ENCODE results near the gene PTRH1.

Gene PTRH1

GRCh38 chr9:127721391-127721821 lies 5.9 kb upstream of the PTRH1 start:
- no peak for DNase-seq (ENCODE audit: low read depth in 2 of 2, low spot score in 1 of 2)

- no peak for DNase-seq (ENCODE audit: low read depth in 2 of 2, low spot score in 1 of 2)
Measured at GRCh38 chr9:127720865-127721227, 5.4 kb upstream of the PTRH1 start.

- DNase-seq (ENCODE audit: low read depth in 2 of 2, low spot score in 1 of 2) = no peak
Measured at GRCh38 chr9:127720031-127720864, 4.8 kb upstream of the PTRH1 start.

- no peak for DNase-seq (ENCODE audit: low read depth in 2 of 2, low spot score in 1 of 2)
Measured at GRCh38 chr9:127717766-127718165, 2.3 kb upstream of the PTRH1 start.

GRCh38 chr9:127716412-127716811 lies 949 bp upstream of the PTRH1 start:
- DNase-seq (ENCODE audit: low read depth in 2 of 2, low spot score in 1 of 2) = no peak

- no peak for DNase-seq (ENCODE audit: low read depth in 2 of 2, low spot score in 1 of 2)
Measured at GRCh38 chr9:127714951-127715469, 453 bp downstream of the PTRH1 start.

DNA sequence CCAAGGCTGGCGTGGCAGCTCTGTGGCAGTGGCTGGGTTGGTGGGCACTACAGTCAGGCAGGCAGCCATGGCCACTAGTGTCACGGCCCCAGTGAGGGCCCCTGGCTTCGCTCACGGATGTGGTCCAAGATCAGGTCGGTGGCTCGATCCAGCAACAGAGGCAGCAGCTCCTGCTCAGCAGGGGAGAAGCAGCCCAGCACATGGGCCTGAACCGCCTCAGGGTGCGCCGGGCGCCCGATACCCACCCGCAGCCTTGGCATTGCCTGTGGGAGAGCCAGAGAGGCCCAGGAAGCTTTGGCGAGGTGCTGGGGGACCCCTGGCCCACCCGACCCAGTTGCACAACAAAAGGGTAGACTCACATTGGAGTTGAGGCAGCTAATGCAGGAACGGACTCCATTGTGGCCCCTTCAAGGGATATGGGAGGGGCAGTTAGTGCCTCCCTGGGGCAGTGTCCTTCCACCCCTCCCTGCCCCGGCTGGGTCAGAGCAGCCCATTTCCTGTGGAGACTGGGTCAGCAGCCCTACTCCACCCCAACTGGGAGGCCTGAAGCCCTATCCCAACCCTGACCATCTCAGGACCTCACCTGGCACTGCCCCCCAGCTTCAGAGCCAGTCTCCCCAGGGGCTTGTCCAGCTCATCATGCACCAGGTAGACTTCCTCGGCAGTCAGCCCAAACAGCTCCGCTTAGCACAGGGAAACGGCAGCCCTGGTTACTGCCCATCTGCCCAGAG lies 1.3 kb downstream of the PTRH1 start:
- DNase-seq (ENCODE audit: low read depth in 2 of 2, low spot score in 1 of 2) = no peak

- DNase-seq (ENCODE audit: low read depth in 2 of 2, low spot score in 1 of 2) = no peak
Measured at GRCh38 chr9:127712867-127713266, 2.6 kb downstream of the PTRH1 start.

- no peak for DNase-seq (ENCODE audit: low read depth in 2 of 2, low spot score in 1 of 2)
Measured at GRCh38 chr9:127712371-127712770, 3.1 kb downstream of the PTRH1 start.

GRCh38 chr9:127711831-127712274 lies 3.6 kb downstream of the PTRH1 start:
- DNase-seq (ENCODE audit: low read depth in 2 of 2, low spot score in 1 of 2) = no peak

DNA sequence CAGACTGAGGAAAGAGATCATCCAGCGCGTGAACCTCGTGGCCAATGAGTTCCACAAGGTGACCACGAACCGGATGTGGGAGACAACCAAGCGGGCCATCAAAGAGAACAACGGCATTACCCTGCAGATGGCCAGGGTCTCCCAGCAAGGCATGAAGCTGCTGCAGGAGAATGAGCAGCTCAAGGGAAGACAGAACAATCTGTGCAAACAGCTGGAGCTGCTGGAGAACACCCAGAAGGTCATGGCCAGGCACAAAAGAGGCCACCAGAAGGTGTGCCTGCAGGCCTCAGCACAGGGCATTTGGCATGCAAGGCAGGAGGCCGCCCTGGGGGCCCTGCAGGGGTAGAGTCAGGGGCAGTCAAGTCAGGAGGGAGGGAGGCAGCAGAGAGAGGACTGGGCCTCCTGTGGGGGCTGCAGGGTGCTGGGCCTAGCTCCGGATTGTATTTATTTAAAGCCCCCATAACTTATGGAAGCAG lies 4.2 kb downstream of the PTRH1 start:
- DNase-seq (ENCODE audit: low read depth in 2 of 2, low spot score in 1 of 2) = no peak

GRCh38 chr9:127710204-127710783 lies 5.2 kb downstream of the PTRH1 start:
- DNase-seq (ENCODE audit: low read depth in 2 of 2, low spot score in 1 of 2) = no peak

- DNase-seq (ENCODE audit: low read depth in 2 of 2, low spot score in 1 of 2) = no peak
Measured at GRCh38 chr9:127708952-127709587, 6.4 kb downstream of the PTRH1 start.

DNA sequence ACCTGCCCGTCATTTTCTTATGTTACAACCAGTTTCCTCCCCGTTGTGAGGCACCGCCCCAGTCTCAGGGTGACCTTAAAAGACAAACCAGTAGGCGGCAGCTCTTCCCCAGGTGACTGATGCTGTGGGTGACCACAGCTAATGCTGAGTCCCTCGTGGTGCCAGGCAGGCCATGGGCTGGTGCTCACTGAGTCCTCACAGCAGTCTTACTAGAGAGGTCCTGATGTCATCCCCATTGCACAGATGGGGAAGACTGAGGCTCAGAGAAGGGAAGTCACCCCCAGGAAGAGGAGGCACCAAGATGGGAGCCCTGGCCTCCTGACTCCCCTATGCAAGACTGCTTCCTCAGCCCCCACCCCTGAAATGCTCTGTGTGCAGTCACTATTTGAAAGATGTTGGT lies 7.7 kb downstream of the PTRH1 start:
- DNase-seq (ENCODE audit: low read depth in 2 of 2, low spot score in 1 of 2) = no peak

DNA sequence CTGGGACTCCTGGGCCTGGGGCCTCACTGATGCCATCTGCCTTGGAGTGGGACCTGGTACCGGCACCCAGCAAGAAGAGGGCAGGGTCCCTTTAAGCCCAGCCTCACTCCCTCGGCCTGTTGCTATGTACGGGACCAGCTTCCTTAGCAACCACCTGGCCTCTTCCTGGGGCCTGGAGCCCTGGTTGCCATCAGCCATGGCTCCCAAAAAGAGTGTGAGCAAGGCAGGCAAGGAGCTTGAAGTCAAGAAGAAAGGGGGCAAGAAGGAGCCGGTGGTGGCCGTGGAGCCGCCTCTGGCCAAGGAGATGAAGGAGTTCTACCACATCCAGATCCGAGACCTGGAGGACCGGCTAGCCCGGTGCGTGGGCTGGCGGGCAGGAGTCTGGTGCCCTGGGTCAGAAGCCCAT lies 8.6 kb downstream of the PTRH1 start, which contains the start of gene CFAP157:
CFAP157 (plus strand) TSS at position 153 of the 406 bp plus-strand sequence; CDS start at position 197, 44 bp downstream.
- no peak for DNase-seq (ENCODE audit: low read depth in 2 of 2, low spot score in 1 of 2)

DNA sequence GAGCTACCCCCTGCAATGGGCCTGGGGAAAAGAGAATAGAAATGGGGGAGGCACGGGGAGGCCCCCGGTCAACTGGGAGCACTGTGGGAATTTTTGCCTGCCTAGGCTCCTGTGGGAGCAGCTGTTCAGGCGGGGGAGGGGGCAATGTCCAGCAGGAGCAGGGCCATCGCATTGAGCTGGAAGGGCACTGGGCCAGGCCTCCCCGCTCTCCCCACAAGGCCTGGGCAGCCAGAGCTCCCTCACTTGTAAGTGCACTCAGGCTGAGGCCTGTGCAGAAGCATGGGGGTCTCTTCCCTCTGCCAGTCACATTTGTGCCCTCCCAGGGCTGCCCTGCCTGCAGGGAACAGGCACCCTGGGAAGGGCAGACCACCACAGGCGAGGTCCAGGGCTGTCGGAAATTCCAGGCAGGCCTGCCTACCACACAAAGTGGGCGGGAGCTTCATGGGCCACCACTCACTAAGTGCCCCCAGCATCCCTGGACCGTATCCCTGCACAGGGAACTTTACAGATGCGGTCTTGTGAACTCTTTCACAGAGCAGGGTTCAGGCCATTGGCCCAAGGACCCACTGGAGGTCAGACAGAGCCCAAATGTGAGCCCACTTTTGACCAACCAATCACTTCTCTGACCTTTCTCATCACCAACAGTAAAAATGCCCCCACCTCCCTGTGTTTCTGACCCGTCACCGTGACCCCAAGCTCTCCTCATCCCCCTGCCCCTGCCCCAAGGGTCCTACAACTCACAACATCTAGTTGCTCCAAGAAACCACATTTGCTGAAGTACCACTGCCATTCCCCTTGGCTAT lies 9.7 kb downstream of the PTRH1 start:
- DNase-seq (ENCODE audit: low read depth in 2 of 2, low spot score in 1 of 2) = no peak

GRCh38 chr9:127703289-127703946 lies 12.0 kb downstream of the PTRH1 start:
- no peak for DNase-seq (ENCODE audit: low read depth in 2 of 2, low spot score in 1 of 2)

DNA sequence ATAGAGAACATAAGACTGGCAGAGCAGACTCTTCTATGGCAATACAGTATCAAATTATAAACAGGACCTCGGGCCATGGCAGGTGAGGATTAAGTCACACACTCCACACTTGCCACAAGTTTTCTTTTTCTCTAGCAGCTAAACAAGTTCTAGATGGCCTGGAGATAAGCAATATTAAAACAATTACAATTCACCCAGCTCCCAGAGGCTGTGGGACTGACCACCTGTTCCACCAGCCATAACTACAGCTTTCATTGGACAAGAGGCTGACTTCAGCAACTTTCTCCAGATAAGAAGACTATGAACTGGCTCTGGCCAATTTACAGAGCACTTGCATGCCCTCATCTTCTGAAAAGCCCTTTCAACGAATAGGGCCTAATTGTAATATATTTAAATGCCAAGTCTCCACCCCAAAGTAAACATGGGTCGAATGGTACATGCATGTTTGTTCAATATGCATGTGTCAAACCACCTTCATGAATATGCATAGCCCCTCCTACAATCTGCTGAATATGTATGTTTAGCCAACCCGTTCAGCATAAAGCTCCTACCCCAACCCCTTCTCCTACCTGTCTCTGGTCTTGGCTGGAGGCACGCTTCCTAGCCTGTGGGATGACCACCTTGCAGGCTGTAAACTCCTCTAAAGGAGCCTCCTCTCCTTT lies 14.7 kb downstream of the PTRH1 start:
- DNase-seq (ENCODE audit: low read depth in 2 of 2, low spot score in 1 of 2) = no peak

- no peak for DNase-seq (ENCODE audit: low read depth in 2 of 2, low spot score in 1 of 2)
Measured at GRCh38 chr9:127700140-127700539, 15.3 kb downstream of the PTRH1 start.

All from stimulated activated CD8-positive, alpha-beta memory T cell treated with anti-CD3 and anti-CD28 coated beads, Interleukin-4, amount 100 ng/mL, for 4 hours (primary cell).